Activated CD4-positive, alpha-beta T cell treated with anti-CD3 and anti-CD28 coated beads, Interleukin-2, Interleukin-6, amounts not matched to agents 100 ng/mL and 50 ng/mL, durations not matched to agents 16 hours and 8 hours (primary cell): ENCODE measurements around the gene CTDP1.
"Not testable (repeated sequence)": the region's sequence is repeated elsewhere in the genome, so short reads cannot be mapped to it uniquely, and the experiment has no call there.

Experiments used
- DNase-seq: peaks from one replicate; pipeline ENCODE4 v3.0.0-alpha.2; 2020

CTDP1 gene

DNA sequence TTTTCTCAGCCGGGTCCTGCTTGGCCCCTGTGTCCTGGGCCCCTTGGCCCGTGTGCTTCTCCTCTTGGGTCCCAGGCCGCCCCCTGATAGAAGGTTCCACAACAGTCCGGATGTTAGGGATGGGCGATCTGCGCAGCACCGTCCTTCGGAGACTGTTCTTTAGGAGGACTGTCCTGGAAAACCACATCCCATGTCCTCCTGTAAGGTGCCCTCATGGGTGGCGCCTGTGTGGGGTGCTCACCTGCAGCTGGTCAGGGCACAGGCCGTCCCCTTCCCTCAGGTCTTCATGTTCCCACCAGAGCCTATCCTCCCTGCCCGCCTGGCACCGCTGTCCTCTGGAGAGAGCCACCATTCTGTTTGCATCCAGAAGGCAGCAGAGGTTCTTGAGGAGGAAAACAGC, 50.0 kb downstream of the CTDP1 start:
- DNase-seq, result no peak

DNA sequence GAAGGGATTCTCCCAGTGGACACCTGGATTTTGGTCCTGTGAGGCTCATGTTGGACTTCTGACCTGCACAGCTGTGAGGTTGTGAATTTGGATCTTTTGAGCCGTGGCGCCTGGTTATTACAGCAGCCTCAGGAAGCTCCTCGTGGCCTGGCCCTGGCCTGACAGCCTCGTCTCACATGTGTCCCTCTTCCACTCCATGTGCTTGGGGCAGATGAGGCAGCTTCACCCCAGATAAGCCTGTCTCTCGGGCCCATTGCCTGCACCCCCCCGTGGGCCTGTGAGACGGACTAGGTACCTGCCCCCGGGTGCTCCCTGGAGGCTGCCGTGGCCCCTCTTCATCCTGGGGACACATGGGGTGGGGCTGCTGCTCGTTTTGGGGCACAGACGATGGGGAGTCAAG, 51.2 kb downstream of the CTDP1 start:
- no peak for DNase-seq

DNA sequence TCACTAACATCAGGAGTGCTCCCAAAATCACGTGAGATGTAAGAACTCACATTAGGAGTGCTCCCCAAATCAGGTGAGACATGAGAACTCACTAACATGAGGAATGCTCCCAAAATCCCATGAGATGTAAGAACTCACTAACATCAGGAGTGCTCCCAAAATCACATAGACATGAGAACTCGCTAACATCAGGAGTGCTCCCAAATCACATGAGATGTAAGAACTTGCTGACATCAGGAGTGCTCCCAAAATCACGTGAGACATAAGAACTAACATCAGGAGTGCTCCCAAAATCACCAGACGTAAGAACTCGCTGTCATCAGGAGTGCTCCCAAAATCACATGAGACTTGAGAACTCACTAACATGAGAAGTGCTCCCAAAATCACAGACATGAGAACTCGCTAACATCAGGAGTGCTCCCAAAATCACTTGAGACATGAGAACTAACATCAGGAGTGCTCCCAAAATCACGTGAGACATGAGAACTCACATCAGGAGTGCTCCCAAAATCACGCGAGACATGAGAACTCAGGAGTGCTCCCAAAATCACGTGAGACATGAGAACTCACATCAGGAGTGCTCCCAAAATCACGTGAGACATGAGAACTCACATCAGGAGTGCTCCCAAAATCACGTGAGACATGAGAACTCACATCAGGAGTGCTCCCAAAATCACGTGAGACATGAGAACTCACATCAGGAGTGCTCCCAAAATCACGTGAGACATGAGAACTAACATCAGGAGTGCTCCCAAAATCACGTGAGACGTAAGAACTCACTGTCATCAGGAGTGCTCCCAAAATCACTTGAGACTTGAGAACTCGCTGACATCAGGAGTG, 52.5 kb downstream of the CTDP1 start:
- DNase-seq, result not testable (repeated sequence)

DNA sequence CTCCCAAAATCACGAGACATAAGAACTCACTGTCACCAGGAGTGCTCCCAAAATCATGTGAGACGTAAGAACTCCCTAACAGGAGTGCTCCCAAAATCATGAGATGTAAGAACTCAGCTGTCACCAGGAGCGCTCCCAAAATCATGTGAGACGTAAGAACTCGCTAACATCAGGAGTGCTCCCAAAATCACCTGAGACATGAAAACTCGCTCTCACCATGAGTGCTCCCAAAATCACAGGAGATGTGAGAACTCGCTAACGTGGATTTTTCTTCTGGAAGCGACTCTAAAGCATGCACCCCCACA, 53.1 kb downstream of the CTDP1 start:
- DNase-seq, result no peak

DNA sequence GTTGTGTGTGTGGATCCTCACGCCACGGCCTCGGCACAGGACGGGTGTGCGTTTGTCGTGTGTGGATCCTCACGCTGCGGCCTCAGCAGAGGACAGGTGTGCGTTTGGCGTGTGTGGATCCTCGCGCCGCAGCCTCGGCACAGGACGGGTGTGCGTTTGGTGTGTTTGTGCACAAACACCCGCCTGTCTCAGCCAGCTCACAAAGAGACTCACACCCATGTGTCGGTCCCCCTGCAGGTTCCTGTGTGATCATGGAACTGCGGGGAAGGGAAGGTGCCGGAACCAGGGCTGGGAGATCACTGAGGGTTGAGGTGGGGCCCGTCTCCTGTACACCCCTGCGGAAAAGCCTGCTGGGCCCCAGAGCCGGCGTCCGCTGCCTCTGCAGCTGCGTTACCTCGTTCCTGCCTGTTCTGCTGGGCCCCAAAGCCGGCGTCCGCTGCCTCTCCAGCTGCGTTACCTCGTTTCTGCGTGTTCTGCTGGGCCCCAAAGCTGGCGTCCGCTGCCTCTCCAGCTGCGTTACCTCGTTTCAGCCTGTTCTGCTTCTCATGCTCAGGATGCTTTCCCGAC, 53.6 kb downstream of the CTDP1 start:
- DNase-seq, result no peak

DNA sequence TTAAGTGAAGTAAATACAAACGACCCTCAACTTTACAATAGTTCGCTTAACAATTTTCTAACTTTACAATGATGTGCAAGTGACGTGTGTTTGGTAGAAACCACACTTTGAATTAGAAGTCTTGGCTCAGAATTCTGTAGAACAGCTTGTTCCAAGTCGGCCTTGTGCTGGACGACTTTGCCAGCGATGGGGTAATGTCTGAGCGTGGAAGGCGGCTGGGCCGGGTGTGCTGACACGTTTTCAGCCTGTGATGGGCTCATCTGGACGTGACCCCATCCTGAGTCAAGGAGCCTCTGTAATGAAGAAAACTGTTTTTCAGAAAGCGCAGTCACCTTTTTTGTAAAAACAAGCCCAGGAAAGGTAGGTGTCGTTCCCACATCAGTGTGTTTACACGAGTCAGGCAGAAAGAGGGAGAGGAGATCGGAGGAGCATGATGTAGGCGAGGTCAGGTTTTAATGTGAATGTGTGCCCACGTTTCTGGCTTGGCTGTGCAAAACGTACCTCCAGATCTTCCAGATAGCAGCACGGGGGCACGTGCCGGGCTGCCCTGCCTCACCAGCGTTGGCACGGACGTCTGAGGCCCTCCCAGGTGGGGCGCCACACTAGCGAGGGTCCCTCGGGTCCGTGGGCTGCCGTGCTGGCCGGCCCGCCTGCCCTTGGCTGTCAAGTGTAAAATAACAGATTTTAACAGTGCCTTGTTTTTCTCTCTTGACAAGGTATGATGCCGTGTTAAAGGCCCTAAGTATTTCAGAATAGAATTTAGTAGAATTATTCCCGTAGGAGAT, 54.6 kb downstream of the CTDP1 start:
- no peak for DNase-seq

DNA sequence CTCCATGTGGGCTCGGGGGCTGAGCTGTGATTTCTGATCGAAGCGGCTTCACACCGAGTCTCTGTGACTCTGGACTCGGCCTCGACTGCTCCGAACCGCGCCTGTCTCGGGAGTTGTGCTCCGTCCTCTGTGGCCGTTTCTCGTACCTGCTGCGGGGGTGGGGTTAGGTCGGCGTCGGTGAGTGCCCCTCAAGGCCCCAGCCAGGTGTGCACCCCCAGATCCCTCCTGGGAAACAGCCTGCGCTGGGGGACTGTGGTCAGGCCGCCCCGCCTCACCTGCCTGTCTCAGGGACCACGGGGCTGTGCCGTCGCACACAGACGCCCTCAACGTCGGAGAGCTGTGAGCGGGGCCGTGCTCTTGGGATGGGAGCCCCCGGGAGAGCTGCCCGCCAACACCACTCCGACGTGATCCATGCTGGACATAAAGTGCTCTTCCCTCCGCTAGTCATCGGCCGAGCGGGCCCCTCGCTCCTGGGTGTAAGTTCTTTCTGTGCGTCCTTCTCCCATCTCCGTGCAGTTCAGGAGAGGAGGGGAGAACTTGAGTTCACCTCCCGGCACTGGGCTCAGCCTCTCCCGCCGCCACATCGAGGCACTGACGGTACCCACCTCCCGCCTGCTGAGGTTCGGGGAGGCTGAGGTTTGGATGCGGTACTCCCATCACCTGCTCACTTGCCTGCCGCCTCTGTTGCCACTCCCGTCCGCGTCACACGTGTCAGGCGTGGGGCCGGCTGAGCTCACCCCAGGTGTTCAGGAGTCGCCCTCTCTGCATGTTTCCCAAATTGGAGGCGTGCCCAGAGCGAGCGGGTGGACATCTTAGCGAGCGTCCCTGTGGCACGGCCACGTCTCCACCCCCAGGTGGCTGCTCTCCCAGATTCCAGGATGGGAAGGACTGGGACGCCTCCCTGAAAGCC, 55.7 kb downstream of the CTDP1 start:
- no peak for DNase-seq

DNA sequence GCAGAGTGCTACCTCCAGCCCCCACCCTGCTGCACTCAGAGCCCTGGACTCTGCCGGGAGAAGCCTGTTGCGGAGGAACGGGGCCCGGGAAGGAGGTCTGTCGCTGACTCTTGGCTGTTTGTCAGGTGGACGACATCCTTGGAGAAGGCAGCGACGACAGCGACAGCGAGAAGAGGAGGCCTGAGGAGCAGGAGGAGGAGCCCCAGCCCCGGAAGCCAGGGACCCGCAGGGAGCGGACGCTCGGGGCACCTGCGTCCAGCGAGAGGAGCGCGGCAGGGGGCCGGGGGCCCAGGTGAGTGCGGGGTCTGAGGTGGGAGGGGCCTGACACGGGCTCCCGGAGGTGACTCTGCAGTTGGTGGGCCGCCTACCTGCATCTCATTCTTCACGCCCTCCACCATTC, 56.6 kb downstream of the CTDP1 start:
- no peak for DNase-seq

DNA sequence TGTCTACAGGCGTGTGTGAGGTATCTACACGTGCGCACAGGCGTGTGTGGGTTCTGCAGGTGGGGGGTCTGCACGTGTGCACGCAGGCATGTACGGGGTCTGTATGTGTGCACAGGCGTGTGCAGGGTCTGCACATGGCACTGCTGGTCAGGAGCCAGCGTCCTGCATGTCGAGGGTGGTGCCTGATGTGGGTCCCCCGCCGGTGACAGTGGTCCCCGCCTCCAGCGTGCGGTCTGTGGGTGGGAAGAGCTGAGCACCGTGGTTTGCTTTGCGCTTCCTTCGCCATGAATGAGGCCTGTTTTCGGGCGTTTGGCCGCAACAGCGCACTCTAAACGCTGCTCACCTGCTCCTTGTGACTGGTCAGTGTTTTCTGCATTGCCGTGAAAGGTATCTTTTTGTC, 57.2 kb downstream of the CTDP1 start:
- no peak for DNase-seq

DNA sequence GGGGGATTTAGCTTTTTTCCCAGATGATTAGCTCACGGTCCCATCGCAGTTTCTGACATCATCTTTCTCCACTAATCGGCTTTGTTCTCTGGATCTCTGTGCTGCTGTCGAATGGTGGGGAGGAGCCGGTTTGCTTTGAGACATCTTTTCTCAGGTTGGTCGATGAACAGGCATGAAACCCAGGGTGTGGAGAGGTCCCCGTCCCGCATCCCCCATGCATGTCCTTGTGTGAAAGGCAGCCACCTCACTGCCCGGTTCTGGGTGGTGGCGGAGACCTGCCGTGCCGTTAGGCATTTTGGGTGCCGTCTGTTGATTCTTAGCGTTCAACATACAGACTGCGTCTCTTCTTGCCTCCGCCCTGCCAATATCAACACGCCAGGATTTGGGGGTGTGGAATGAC, 57.8 kb downstream of the CTDP1 start:
- DNase-seq, result no peak

DNA sequence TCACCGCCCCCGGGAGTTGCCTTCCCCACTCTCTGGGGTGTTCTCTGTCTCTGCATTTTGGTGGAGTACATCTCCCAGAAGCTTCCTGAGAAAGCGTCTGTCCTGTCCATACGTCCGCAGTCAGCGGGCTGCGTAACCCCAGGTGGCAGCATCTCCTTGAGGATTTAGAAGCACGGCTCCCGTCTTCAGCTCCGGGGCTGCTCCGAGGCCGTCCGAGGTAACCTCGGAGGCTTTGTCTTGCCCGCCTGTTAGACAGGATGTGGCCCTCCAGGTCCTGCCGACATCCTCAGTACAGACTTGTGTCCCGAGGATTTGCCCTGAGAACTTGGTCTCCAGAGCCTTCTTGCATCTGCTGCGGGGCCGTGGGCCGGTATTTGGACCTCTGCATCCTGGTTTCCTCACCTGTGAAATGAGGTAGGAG, 58.4 kb downstream of the CTDP1 start:
- no peak for DNase-seq

DNA sequence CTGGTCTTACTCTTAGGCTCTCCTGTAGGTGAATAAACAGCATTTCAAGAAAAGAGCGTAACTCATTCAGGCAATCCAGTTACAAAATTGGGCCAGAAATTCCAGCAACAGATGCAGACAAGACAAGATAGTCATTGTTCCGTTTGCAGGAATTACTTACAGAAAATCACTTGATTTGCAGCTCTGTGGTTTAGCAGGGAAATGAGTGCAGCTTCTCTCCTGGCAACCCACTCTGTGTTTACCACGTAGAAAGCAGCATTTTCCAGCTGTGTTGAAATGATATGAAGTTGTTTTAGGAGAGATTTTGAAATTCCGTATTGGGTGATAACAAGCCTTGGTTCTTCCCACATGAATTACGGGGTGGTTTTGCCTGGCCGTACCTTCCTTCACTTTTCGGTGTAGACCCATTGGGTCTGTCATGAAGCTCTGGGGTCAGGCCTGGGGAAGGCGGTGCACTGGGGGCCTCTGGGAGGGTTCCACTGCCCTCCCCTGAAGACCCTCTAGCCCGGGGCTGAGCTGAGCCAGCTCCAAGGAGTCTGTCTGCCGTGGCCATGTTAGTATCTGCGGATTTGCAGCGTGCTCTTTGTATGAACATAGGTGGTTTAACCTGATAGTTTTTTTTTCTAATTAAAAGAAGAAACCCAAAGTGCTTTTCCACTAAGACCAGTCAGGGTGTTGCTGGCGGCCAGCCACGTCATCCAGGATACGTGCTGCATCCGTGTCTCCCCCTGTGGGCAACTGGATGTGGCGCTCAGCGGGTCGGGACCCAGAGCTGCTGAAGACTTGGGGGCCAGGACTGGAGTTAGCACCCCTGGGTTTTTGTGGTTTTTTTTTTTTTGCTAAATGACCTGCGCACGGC, 59.2 kb downstream of the CTDP1 start:
- no peak for DNase-seq

DNA sequence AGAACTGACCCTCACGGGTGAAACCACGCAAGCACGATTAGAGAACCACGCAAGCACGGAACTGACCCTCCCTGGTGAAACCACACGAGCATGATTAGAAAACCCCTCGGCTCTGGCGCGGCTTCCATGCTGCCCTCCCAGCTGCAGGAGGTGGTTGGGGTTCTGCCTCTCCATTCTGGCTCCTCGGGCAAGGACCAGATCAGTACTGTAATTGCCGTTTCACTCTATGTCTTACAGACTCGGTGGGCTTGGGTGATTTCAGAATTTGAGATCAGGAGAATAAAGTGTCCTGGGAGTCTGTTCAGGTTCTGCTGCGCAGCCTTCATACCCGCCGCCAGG, 59.8 kb downstream of the CTDP1 start:
- no peak for DNase-seq

DNA sequence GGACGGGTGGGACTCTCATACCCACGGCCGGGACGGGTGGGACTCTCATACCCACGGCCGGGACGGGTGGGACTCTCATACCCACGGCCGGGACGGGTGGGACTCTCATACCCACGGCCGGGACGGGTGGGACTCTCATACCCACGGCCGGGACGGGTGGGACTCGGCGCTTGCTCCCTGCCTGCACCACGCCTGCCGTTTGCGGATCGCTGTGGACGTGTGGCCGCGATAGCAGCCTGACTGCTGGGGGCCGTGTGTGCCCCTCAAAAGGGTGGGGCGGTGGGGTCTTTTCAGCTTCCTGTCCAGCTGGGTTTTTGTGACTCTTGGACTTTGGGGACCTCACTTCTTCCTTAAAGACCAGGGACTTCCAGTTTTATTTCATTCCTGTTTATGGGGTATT, 60.4 kb downstream of the CTDP1 start:
- not testable (repeated sequence) for DNase-seq

DNA sequence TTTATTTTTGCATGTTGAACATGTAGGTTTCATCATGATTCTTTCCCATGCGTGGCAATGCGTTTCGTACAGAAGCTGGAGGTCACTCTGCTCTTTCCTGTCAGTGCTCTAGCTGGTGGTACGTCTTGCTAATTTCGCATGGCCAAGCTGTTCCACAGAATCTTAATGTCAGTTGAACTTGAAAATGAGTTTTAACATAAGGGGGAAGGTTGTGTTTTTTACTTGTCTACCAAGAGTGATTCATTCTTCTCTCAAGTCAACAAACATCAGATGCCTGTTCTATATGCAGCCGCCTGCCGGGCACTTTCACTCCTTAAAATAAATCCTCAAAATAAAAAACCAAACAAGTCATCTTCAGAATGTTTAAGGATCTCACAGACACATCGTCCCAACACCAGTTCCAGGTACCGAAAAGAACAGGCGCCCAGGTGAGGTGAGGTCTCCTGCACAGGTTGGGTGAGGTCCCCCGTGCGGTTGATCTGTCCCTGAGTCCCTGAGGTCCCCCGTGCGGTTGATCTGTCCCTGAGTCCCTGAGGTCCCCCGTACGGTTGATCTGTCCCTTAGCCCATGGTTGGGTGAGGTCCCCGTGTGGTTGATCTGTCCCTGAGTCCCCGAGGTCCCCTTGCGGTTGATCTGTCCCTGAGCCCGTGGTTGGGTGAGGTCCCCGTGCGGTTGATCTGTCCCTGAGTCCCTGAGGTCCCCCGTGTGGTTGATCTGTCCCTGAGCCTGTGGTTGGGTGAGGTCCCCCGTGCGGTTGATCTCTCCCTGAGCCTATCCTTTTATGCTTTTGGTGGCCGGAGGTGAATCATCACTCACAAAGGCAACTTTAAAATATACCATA, 61.1 kb downstream of the CTDP1 start:
- no peak for DNase-seq

DNA sequence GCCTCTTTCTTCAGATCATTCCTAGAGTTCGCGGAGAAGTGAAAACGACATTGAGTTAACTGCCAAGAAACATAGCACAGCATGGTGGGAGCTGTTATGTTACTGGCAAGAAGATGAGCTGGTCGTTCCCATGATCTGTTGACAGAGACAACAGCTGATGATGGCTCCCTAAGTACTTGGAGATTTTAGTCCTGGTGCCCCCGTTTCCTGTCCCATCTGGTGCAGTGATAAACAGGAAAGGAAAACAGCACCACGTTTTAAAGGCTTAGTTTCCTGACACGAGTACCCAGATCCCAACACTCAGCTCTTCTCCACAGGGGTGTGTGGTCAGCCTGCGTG, 61.7 kb downstream of the CTDP1 start:
- no peak for DNase-seq

DNA sequence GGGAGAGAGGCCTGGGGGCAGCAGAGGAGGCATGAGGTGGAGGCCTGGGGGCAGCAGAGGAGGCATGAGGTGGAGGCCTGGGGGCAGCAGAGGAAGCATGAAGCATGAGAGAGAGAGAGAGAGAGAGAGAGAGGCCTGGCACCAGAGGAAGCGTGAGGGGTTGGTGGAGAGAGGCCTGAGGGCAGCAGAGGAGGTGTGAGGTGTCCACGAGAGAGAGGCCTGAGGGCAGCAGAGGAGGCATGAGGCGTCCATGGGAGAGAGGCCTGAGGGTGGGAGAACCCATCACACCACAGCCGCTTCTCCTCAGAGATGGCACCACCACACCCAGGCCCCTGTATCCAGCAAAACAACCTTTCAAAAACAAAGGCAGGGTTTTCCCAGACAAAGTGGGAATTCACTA, 62.5 kb downstream of the CTDP1 start:
- no peak for DNase-seq

DNA sequence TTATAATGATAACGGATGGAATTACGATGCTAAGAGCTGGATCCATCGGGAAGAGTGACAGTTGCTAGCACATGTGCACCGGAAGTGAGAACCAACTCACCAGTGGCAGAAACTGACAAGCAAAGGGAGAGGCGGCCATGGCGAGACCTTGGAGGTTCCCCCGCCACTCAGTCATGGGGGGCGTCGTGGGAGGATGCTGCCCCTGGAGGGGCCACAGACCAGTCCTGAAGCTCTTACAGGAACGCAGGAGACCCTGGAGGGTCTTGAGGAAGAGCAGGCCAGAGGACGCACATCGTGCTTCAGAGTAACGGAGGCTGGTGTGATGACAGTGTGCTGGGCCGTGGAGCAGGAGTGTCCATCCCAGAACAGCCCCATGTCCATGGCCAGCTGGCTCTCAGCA, 65.0 kb downstream of the CTDP1 start:
- no peak for DNase-seq

DNA sequence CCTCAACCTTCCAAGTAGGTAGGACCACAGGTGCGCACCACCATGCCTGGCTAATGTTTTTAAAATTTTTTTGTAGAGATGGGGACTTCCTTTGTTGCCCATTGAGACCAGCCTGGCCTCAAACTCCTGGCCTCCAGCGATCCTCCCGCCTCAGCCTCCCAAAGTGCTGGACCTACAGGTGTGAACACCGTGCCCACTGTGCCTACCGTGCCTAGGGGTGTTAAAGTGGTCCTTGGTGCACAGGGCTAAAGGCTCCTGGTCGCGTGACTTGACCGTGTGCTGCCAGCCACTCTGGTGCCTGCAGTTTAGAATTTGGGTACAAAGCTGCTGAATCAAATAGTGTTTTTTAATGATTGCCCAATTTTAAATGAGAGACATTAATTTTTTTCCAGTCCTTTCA, 67.1 kb downstream of the CTDP1 start:
- DNase-seq, result no peak

DNA sequence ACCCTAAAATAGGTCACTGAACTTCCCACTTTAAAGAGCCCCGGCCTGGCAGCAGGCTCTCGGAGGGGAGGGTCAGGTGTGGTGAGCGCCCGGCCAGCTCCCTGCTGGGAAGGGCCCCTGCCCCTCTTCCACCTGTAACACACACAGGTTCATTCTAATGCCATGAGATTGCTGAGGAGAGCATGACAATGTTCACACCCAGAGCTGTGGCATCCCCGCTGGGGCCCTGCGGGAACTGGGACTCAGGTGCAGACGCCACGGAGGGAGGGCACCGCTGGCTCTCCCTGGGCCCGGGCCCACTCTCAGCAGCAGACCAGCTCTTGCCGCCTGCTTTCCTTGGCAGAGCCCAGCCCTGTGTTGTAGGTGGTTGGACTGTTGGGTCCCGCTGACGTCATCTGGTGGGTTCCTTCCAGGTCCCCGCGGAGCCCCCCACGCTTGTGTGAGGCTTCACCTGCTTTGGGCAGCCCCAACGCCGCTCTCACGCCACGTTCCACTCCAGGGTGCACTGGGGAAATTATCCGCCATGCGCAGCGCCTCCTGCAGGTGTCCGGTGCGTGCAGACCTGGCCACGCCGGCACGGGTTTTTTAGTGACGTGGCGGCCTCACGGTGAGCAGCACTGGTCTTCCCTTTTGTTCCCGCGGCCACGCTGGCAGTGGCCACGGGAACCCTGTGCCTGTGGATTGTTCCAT, 67.7 kb downstream of the CTDP1 start:
- DNase-seq, result no peak
